Mucosa of rectum (tissue), 2 donors: ENCODE results near the gene THRA.

ENCODE experiments used
- H3K27ac ChIP-seq, 2 donors: one replicate each; pipeline ENCODE4 v1.7.0; 2013; ENCODE audit warnings: inconsistent platforms in 2 of 2, low read depth in 2 of 2, low read length in 2 of 2
- H3K27me3 ChIP-seq, 2 donors: one replicate each; pipeline ENCODE4 v1.7.0; 2013; ENCODE audit warnings: low read length in 2 of 2; ENCODE audit not compliant: control insufficient read depth in 2 of 2, insufficient read depth in 2 of 2
- H3K36me3 ChIP-seq, 2 donors: one replicate each; pipeline ENCODE4 v1.7.0; 2013; ENCODE audit warnings: low read length in 2 of 2; ENCODE audit not compliant: control insufficient read depth in 2 of 2, insufficient read depth in 2 of 2
- H3K4me1 ChIP-seq, 2 donors: one replicate each; pipeline ENCODE4 v1.7.0; 2013; ENCODE audit warnings: low read length in 2 of 2, mild to moderate bottlenecking in 1 of 2; ENCODE audit not compliant: control insufficient read depth in 2 of 2, insufficient read depth in 2 of 2
- H3K4me3 ChIP-seq, 2 donors: one replicate each; pipeline ENCODE4 v1.7.0; 2013; ENCODE audit warnings: low read length in 2 of 2
- H3K9ac ChIP-seq, 2 donors: one replicate each; pipeline ENCODE4 v1.7.0; 2013; ENCODE audit warnings: low read length in 2 of 2, low read depth in 1 of 2, mild to moderate bottlenecking in 1 of 2
- H3K9me3 ChIP-seq, 2 donors: one replicate each; pipeline ENCODE4 v1.7.0; 2013; ENCODE audit warnings: low read length in 2 of 2; ENCODE audit not compliant: control insufficient read depth in 2 of 2
- donor health status: healthy.
- donor health status: Normal muscosa, but diverticular disease.

The THRA gene

DNA sequence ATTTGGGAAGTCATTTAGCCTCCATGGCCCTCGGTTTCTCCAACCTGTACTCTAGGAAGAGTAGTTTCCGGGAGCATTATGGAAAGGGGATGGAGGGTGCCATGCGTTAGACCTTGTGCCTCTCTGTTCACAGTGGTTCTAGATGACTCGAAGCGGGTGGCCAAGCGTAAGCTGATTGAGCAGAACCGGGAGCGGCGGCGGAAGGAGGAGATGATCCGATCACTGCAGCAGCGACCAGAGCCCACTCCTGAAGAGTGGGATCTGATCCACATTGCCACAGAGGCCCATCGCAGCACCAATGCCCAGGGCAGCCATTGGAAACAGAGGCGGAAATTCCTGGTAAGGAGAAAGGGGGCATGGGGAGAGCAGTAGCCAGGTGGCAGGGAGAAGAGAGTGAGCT is 21.7 kb downstream of the THRA start:
- no peak overlapping the region for H3K9ac ChIP-seq
- peaks cover 45 to 55% of the 10 kb centered on the region in 2 donors for H3K36me3 ChIP-seq
- H3K4me3 ChIP-seq, result no peak overlapping the region
- no peaks in the 10 kb centered on the region for H3K9me3 ChIP-seq
- H3K27me3 ChIP-seq, result no peaks in the 10 kb centered on the region
- no peaks in the 10 kb centered on the region for H3K4me1 ChIP-seq
- H3K27ac ChIP-seq, result no peak overlapping the region

- peaks cover 48 to 58% of the 10 kb centered on the region in 2 donors for H3K36me3 ChIP-seq
- no peaks in the 10 kb centered on the region for H3K4me1 ChIP-seq
- no peak overlapping the region for H3K4me3 ChIP-seq
- H3K27me3 ChIP-seq, result no peaks in the 10 kb centered on the region
- H3K9me3 ChIP-seq, result no peaks in the 10 kb centered on the region
- H3K27ac ChIP-seq, result peak overlapping the region in 1 of 2 donors; percentile 9
- no peak overlapping the region for H3K9ac ChIP-seq
Measured at GRCh38 chr17:40086150-40087044, 23.6 kb downstream of the THRA start.

GRCh38 chr17:40087049-40087794 is 24.5 kb downstream of the THRA start:
- no peak overlapping the region for H3K27ac ChIP-seq
- no peak overlapping the region for H3K9ac ChIP-seq
- peaks cover 49 to 58% of the 10 kb centered on the region in 2 donors for H3K36me3 ChIP-seq

DNA sequence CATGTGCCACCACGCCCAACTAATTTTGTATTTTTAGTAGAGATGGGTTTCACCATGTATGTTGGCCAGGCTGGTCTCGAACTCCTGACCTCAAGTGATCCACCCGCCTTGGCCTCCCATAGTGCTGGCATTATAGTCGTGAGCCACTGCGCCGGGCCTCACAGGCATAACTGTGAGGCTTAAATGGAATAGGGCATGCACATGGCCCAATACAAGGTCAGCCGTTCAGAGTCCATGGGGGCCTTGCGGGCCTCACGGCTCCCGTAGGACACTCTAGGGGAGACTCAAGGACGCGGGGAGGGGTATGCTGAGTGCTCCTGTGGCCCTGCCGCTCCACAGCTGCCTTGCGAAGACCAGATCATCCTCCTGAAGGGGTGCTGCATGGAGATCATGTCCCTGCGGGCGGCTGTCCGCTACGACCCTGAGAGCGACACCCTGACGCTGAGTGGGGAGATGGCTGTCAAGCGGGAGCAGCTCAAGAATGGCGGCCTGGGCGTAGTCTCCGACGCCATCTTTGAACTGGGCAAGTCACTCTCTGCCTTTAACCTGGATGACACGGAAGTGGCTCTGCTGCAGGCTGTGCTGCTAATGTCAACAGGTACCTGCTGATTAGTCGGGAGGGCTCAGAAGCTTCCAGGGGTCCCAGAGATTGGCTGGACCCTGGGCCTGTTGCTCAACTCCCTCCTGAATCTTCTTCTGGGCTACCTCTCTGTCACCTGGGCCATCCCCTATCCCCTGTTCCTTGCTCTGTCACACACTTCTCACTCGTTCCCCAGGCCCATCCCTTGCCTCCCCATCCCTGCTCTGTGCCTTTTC is 25.3 kb downstream of the THRA start:
- Histone ChIP-seq H3K27ac (no peak overlapping the region), H3K4me1 (no peaks in the 10 kb centered on the region), H3K27me3 (no peaks in the 10 kb centered on the region), H3K9ac (no peak overlapping the region), H3K36me3 (peaks cover 51 to 61% of the 10 kb centered on the region in 2 donors), H3K9me3 (no peaks in the 10 kb centered on the region), H3K4me3 (no peak overlapping the region)

More at GRCh38 chr17:40087049-40087794, 24.5 kb downstream of the THRA start:
- H3K9me3 ChIP-seq, result no peaks in the 10 kb centered on the region
- no peaks in the 10 kb centered on the region for H3K27me3 ChIP-seq
- no peak overlapping the region for H3K4me3 ChIP-seq
- H3K4me1 ChIP-seq, result no peaks in the 10 kb centered on the region

GRCh38 chr17:40089077-40089895 is 26.5 kb downstream of the THRA start:
- peaks cover 53 to 63% of the 10 kb centered on the region in 2 donors for H3K36me3 ChIP-seq
- no peak overlapping the region for H3K9ac ChIP-seq
- no peak overlapping the region for H3K4me3 ChIP-seq
- H3K4me1 ChIP-seq, result no peaks in the 10 kb centered on the region
- no peaks in the 10 kb centered on the region for H3K9me3 ChIP-seq
- H3K27me3 ChIP-seq, result no peaks in the 10 kb centered on the region
- no peak overlapping the region for H3K27ac ChIP-seq

DNA sequence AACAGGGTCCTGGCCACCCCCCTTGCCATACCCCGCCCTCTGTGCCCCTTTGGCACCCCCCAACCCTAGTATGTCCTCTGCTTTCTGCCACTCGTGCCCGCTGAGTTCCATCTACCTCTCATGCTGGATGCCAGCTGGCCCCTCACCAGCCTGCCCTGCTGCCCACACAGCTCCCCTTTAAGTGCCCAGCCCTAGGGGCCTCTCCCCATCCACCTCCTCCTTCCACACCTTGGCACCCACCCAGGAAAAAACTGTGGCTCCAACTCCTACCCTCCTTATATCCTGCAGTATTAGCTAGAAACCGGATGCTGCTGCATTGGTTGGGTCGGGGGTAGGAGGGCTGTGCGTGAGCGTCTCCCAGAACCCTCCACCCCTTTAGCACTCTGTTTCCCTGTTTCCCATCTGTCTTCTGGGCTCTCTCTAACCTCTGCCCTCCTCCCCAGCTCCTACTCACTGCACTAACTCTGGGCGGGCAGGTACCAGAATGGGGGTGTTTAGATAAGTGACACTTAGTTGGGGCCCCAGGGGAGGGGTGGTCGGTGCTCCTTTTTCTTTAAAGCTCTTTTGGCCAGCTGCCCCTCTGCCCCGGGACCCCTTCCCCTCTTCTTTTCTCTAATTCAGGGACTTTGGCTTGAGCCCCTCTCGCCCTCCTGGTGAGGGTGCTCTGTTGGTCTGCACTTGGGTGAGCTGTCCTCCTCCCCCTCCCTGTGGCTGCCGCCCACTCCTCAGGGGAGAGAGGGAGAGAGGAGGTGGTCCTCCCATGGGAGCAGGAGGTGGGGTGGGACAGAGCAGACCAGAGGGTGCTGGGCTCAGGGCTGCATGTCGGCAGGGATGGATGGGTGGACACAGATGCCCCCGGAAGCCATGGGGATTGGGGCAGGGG is 27.7 kb downstream of the THRA start:
- Histone ChIP-seq H3K4me3 (no peak overlapping the region), H3K4me1 (peaks cover 4 to 6% of the 10 kb centered on the region in 2 donors), H3K27ac (peak overlapping the region in 1 of 2 donors; percentile 32), H3K9ac (no peak overlapping the region), H3K9me3 (no peaks in the 10 kb centered on the region), H3K36me3 (peaks cover 52 to 65% of the 10 kb centered on the region in 2 donors), H3K27me3 (no peaks in the 10 kb centered on the region)

- no peak overlapping the region for H3K9ac ChIP-seq
- no peak overlapping the region for H3K4me3 ChIP-seq
- peaks cover 53 to 67% of the 10 kb centered on the region in 2 donors for H3K36me3 ChIP-seq
- peaks cover 14 to 18% of the 10 kb centered on the region in 2 donors for H3K4me1 ChIP-seq
- no peaks in the 10 kb centered on the region for H3K27me3 ChIP-seq
- peak overlapping the region in 1 of 2 donors; percentile 16 for H3K27ac ChIP-seq
- H3K9me3 ChIP-seq, result no peaks in the 10 kb centered on the region
Measured at GRCh38 chr17:40091691-40092397, 29.1 kb downstream of the THRA start.

GRCh38 chr17:40092581-40092980 is 29.8 kb downstream of the THRA start:
- peaks cover 53 to 65% of the 10 kb centered on the region in 2 donors for H3K36me3 ChIP-seq
- H3K27ac ChIP-seq, result no peak overlapping the region
- H3K9me3 ChIP-seq, result no peaks in the 10 kb centered on the region
- H3K4me1 ChIP-seq, result peaks cover 21 to 25% of the 10 kb centered on the region in 2 donors
- no peak overlapping the region for H3K9ac ChIP-seq
- H3K4me3 ChIP-seq, result no peak overlapping the region
- H3K27me3 ChIP-seq, result no peaks in the 10 kb centered on the region
